Lower lobe of right lung (tissue), 2 donors: Measurements from ENCODE around the gene EMC10. TPM values are rescaled to one million over a fixed set of nuclear protein-coding genes. Genes with fewer than 3 reads are reported as not detected.

Experiments used
- ATAC-seq, 2 donors: fragments of 200-7000 bp; cut with Tn5 transposase; one replicate each; pipeline ENCODE4 v1.9.1; 2020 to 2022; ENCODE audit warnings: mild to moderate bottlenecking in 2 of 2, moderate library complexity in 2 of 2
- DNase-seq: peaks from one replicate; pipeline ENCODE4 v3.0.0-alpha.2; 2020
- H3K27ac ChIP-seq: fragments of 200-600 bp; one replicate; pipeline ENCODE4 v1.8.0; 2022
- H3K27me3 ChIP-seq: fragments of 200-600 bp; one replicate; pipeline ENCODE4 v1.8.0; 2022; ENCODE audit warnings: low read depth
- H3K36me3 ChIP-seq: fragments of 200-600 bp; one replicate; pipeline ENCODE4 v1.8.0; 2022; ENCODE audit warnings: mild to moderate bottlenecking
- H3K4me1 ChIP-seq: fragments of 200-600 bp; one replicate; pipeline ENCODE4 v1.8.0; 2022
- H3K4me3 ChIP-seq: fragments of 200-600 bp; one replicate; pipeline ENCODE4 v1.8.0; 2022; ENCODE audit warnings: mild to moderate bottlenecking
- H3K9me3 ChIP-seq: fragments of 200-600 bp; one replicate; pipeline ENCODE4 v1.8.0; 2022
- CTCF ChIP-seq: fragments of 200-600 bp; IDR thresholded peaks from one replicate; pipeline ENCODE4 v1.8.0; 2022; ENCODE audit warnings: antibody characterized with exemption, mild to moderate bottlenecking
- intact Hi-C: fragments of 100-400 bp; cut with DNase I; formaldehyde crosslinking; loops from one replicate; pipeline ENCODE4 v1.11.0; 2022
- total RNA-seq: library from RNA; stranded (reverse); fragmentation: NEBNext Ultra II Directional; extraction: Animal tissue kit (Norgen Biotek cat#: 25700); gene quantifications from one replicate; pipeline ENCODE4 v1.2.1, GENCODE V29; 2021
- donor health status: DM: no; HTN: yes; CAD: no; lungs with severe emphysema.

The EMC10 gene
- total RNA-seq, 1 donor from 2014 or later = 95.6 TPM

GRCh38 chr19:50493171-50493570, 16.9 kb downstream of the EMC10 start:
- Histone ChIP-seq H3K4me1 (no peaks in the 10 kb centered on the region), H3K36me3 (no peaks in the 10 kb centered on the region), H3K9me3 (no peaks in the 10 kb centered on the region), H3K27ac (no peak overlapping the region), H3K27me3 (no peaks in the 10 kb centered on the region), H3K4me3 (no peak overlapping the region)
- intact Hi-C loops = no loop called here
- no peak for TF ChIP-seq CTCF
- ATAC-seq (no peak), DNase-seq (no peak)

- no peak overlapping the region for H3K27ac ChIP-seq
- intact Hi-C loops = no loop called here
- no peaks in the 10 kb centered on the region for H3K9me3 ChIP-seq
- H3K27me3 ChIP-seq = no peaks in the 10 kb centered on the region
- ATAC-seq (no peak), DNase-seq (no peak)
- no peaks in the 10 kb centered on the region for H3K36me3 ChIP-seq
- no peaks in the 10 kb centered on the region for H3K4me1 ChIP-seq
- no peak overlapping the region for H3K4me3 ChIP-seq
- no peak for TF ChIP-seq CTCF
Measured at GRCh38 chr19:50494186-50495019, 18.1 kb downstream of the EMC10 start.

- intact Hi-C loops = no loop called here
- no peaks in the 10 kb centered on the region for H3K9me3 ChIP-seq
- no peak overlapping the region for H3K27ac ChIP-seq
- DNase-seq (no peak), ATAC-seq (no peak)
- H3K27me3 ChIP-seq = no peaks in the 10 kb centered on the region
- H3K4me3 ChIP-seq = no peak overlapping the region
- no peaks in the 10 kb centered on the region for H3K4me1 ChIP-seq
- no peaks in the 10 kb centered on the region for H3K36me3 ChIP-seq
- no peak for TF ChIP-seq CTCF
Measured at GRCh38 chr19:50495020-50495531, 18.8 kb downstream of the EMC10 start.

- H3K27me3 ChIP-seq = no peaks in the 10 kb centered on the region
- H3K9me3 ChIP-seq = no peaks in the 10 kb centered on the region
- H3K36me3 ChIP-seq = no peaks in the 10 kb centered on the region
- DNase-seq = peak; percentile 36
- H3K4me1 ChIP-seq = no peaks in the 10 kb centered on the region
- no peak overlapping the region for H3K27ac ChIP-seq
- TF ChIP-seq CTCF = no peak
- no peak for ATAC-seq
- H3K4me3 ChIP-seq = no peak overlapping the region
- intact Hi-C loops = no loop called here
Measured at GRCh38 chr19:50496189-50497021, 20.1 kb downstream of the EMC10 start.

GRCh38 chr19:50497022-50497405, 20.7 kb downstream of the EMC10 start:
- H3K9me3 ChIP-seq = no peaks in the 10 kb centered on the region
- H3K27me3 ChIP-seq = no peaks in the 10 kb centered on the region
- no peak overlapping the region for H3K27ac ChIP-seq
- intact Hi-C loops = no loop called here
- DNase-seq (peak; percentile 14), ATAC-seq (no peak)
- H3K4me1 ChIP-seq = no peaks in the 10 kb centered on the region
- no peak for TF ChIP-seq CTCF
- no peak overlapping the region for H3K4me3 ChIP-seq
- no peaks in the 10 kb centered on the region for H3K36me3 ChIP-seq
